ENCODE measurements around the gene RBP5.

GRCh38 chr12:7092986-7093460 lies 35.7 kb downstream of the RBP5 start:
- TF ChIP-seq CTCF (IDR thresholded peaks at IDR 0.05) (no peak), POLR2A (IDR thresholded peaks at IDR 0.05) (no peak)

All from thyroid gland (tissue), 4 donors.